H9 (cell line): ENCODE data around the gene SLC9A5. TPM values are rescaled to one million over a fixed set of nuclear protein-coding genes. Genes with fewer than 3 reads are reported as not detected.
A peak's percentile ranks its signal among the peaks of the same experiment; 100 is the strongest.

Experiments
- DNase-seq: peaks from one replicate; pipeline ENCODE4 v3.0.0-alpha.2; 2017
- H2AFZ ChIP-seq: one replicate; pipeline ENCODE4 v1.6.1; 2013; ENCODE audit warnings: mild to moderate bottlenecking, low read length, control low read depth, moderate library complexity
- H2AK5ac ChIP-seq: 2 replicates; pipeline ENCODE4 v1.6.1; 2013; ENCODE audit warnings: low read length, control low read depth, mixed read lengths; ENCODE audit not compliant: insufficient read length
- H2BK120ac ChIP-seq: one replicate; pipeline ENCODE4 v1.6.1; 2013; ENCODE audit warnings: low read depth, mild to moderate bottlenecking, low read length, control low read depth, inconsistent platforms; ENCODE audit not compliant: poor library complexity, severe bottlenecking
- H2BK12ac ChIP-seq: 2 replicates; pipeline ENCODE4 v1.6.1; 2013; ENCODE audit warnings: low read length, control low read depth, mixed read lengths, low read depth; ENCODE audit not compliant: insufficient read length
- H2BK15ac ChIP-seq: 2 replicates; pipeline ENCODE4 v1.6.1; 2013; ENCODE audit warnings: low read depth, low read length, control low read depth
- H2BK20ac ChIP-seq: one replicate; pipeline ENCODE4 v1.6.1; 2013; ENCODE audit warnings: low read depth, mild to moderate bottlenecking, low read length, control low read depth, inconsistent platforms; ENCODE audit not compliant: poor library complexity, severe bottlenecking
- H2BK5ac ChIP-seq: 2 replicates; pipeline ENCODE4 v1.6.1; 2013; ENCODE audit warnings: low read length, control low read depth, mixed read lengths; ENCODE audit not compliant: insufficient read length
- H3K14ac ChIP-seq: 2 replicates; pipeline ENCODE4 v1.6.1; 2013; ENCODE audit warnings: low read length, control low read depth; ENCODE audit not compliant: insufficient read depth
- H3K18ac ChIP-seq: 2 replicates; pipeline ENCODE4 v1.6.1; 2013; ENCODE audit warnings: low read depth, mild to moderate bottlenecking, mixed read lengths, low read length, control low read depth; ENCODE audit not compliant: insufficient read length
- H3K23ac ChIP-seq: 2 replicates; pipeline ENCODE4 v1.6.1; 2013; ENCODE audit warnings: low read length, control low read depth, mixed read lengths, low read depth; ENCODE audit not compliant: insufficient read length
- H3K23me2 ChIP-seq: 2 replicates; pipeline ENCODE4 v1.6.1; 2013; ENCODE audit warnings: low read depth, mild to moderate bottlenecking, mixed read lengths, low read length, control low read depth; ENCODE audit not compliant: insufficient read length, poor library complexity, severe bottlenecking
- H3K27ac ChIP-seq: 2 replicates; pipeline ENCODE4 v1.5.1; 2013; ENCODE audit warnings: low read length, control low read depth, mixed read lengths, low read depth; ENCODE audit not compliant: insufficient read length
- H3K27me3 ChIP-seq: 2 replicates; pipeline ENCODE4 v1.6.1; 2013; ENCODE audit warnings: low read length, control low read depth, inconsistent platforms; ENCODE audit not compliant: insufficient read depth
- H3K4ac ChIP-seq: 2 replicates; pipeline ENCODE4 v1.6.1; 2013; ENCODE audit warnings: low read depth, mild to moderate bottlenecking, control low read depth, inconsistent platforms, low read length, moderate library complexity
- H3K4me1 ChIP-seq: 2 replicates; pipeline ENCODE4 v1.6.1; 2013; ENCODE audit warnings: low read length, control low read depth, inconsistent platforms; ENCODE audit not compliant: insufficient read depth
- H3K4me2 ChIP-seq: 2 replicates; pipeline ENCODE4 v1.6.1; 2013; ENCODE audit warnings: low read length, control low read depth, mixed read lengths; ENCODE audit not compliant: insufficient read length, insufficient read depth
- H3K56ac ChIP-seq: 2 replicates; pipeline ENCODE4 v1.6.1; 2013; ENCODE audit warnings: low read depth, mild to moderate bottlenecking, mixed read lengths, low read length, control low read depth; ENCODE audit not compliant: insufficient read length
- H3K79me1 ChIP-seq: 2 replicates; pipeline ENCODE4 v1.6.1; 2013; ENCODE audit warnings: low read depth, mild to moderate bottlenecking, moderate library complexity, low read length, control low read depth, inconsistent platforms; ENCODE audit not compliant: insufficient read depth, poor library complexity, severe bottlenecking
- H3K79me2 ChIP-seq: 2 replicates; pipeline ENCODE4 v1.6.1; 2013; ENCODE audit warnings: low read length, control low read depth, inconsistent platforms; ENCODE audit not compliant: insufficient read depth
- H3K9ac ChIP-seq: 2 replicates; pipeline ENCODE4 v1.6.1; 2013; ENCODE audit warnings: low read length, control low read depth, mixed read lengths; ENCODE audit not compliant: insufficient read length; ENCODE audit errors: extremely low read depth
- H3K9me3 ChIP-seq: one replicate; pipeline ENCODE4 v1.6.1; 2013; ENCODE audit warnings: low read depth, low read length, inconsistent platforms; ENCODE audit not compliant: control insufficient read depth
- H3T11ph ChIP-seq: one replicate; pipeline ENCODE4 v1.6.1; 2013; ENCODE audit warnings: mild to moderate bottlenecking, low read length, control low read depth, inconsistent platforms
- H4K20me1 ChIP-seq: one replicate; pipeline ENCODE4 v1.6.1; 2013; ENCODE audit not compliant: control insufficient read depth, insufficient read length, insufficient read depth
- H4K5ac ChIP-seq: 2 replicates; pipeline ENCODE4 v1.6.1; 2013; ENCODE audit warnings: low read depth, mild to moderate bottlenecking, mixed read lengths, low read length, control low read depth; ENCODE audit not compliant: insufficient read length
- H4K8ac ChIP-seq: replicated peaks from 2 replicates; pipeline ENCODE4 v1.6.1; 2013; ENCODE audit warnings: low read length, control low read depth, mixed read lengths, low read depth; ENCODE audit not compliant: insufficient read length
- H4K91ac ChIP-seq: 2 replicates; pipeline ENCODE4 v1.6.1; 2013; ENCODE audit warnings: low read depth, mild to moderate bottlenecking, moderate library complexity, mixed read lengths, low read length, control low read depth; ENCODE audit not compliant: insufficient read length
- H3K27ac Mint-ChIP-seq, 3 experiments: 2 replicates in 2 of 3; 3 replicates in 1 of 3; pipeline ENCODE4 v1.8.0; 2020 to 2021; ENCODE audit warnings: mixed read lengths in 3 of 3, mild to moderate bottlenecking in 1 of 3, moderate library complexity in 1 of 3
- H3K27me3 Mint-ChIP-seq: 2 replicates; pipeline ENCODE4 v1.8.0; 2021; ENCODE audit warnings: low read depth, mild to moderate bottlenecking, moderate library complexity, mixed read lengths
- H3K36me3 Mint-ChIP-seq, 3 experiments: 2 replicates in 2 of 3; 3 replicates in 1 of 3; pipeline ENCODE4 v1.8.0; 2020 to 2021; ENCODE audit warnings: low read depth in 3 of 3, mixed read lengths in 3 of 3; ENCODE audit not compliant: insufficient read depth in 1 of 3
- H3K4me1 Mint-ChIP-seq, 2 experiments: 2 replicates each; pipeline ENCODE4 v1.8.0; 2020; ENCODE audit warnings: mixed read lengths in 2 of 2
- H3K4me3 Mint-ChIP-seq, 2 experiments: 2 replicates in 1 of 2; 3 replicates in 1 of 2; pipeline ENCODE4 v1.8.0; 2020 to 2021; ENCODE audit warnings: mild to moderate bottlenecking in 2 of 2, mixed read lengths in 2 of 2, moderate library complexity in 1 of 2
- H3K9me3 Mint-ChIP-seq, 2 experiments: 2 replicates in 1 of 2; 3 replicates in 1 of 2; pipeline ENCODE4 v1.8.0; 2020; ENCODE audit warnings: mild to moderate bottlenecking in 2 of 2, mixed read lengths in 2 of 2, moderate library complexity in 1 of 2
- WGBS: extraction: QIAGEN DNeasy Blood & Tissue Kit; methylation state at CpG from one replicate; pipeline ENCODE4 v1.1.7; 2013; ENCODE audit warnings: missing lambda C conversion rate, low lambda C conversion rate, mixed read lengths; ENCODE audit not compliant: insufficient read length; ENCODE audit errors: extremely low coverage; 5-methylcytosine and 5-hydroxymethylcytosine counted together
- long read RNA-seq: library from polyadenylated mRNA; unstranded; transcript quantifications from one replicate; pipeline ENCODE4 v2.0.0, GENCODE V29; 2020
- total RNA-seq: library from RNA; stranded (reverse); gene quantifications from 2 replicates; pipeline ENCODE4 v1.2.1, GENCODE V29; 2021
- TF ChIP-seq, protein P1 (sequence below): fragments of 200-600 bp; sonication (generic); conservative IDR thresholded peaks from 3 replicates; pipeline ENCODE4 v1.8.0; 2021; ENCODE audit warnings: antibody characterized with exemption, mild to moderate bottlenecking

SLC9A5 gene
- 7.5 and 9.1 TPM in 2 replicates for total RNA-seq
- long read RNA-seq, partial matches to known transcripts = 1 of 15 reads
- long read RNA-seq, other reads (novel, unspliced or antisense) = 10 of 15 reads

DNA sequence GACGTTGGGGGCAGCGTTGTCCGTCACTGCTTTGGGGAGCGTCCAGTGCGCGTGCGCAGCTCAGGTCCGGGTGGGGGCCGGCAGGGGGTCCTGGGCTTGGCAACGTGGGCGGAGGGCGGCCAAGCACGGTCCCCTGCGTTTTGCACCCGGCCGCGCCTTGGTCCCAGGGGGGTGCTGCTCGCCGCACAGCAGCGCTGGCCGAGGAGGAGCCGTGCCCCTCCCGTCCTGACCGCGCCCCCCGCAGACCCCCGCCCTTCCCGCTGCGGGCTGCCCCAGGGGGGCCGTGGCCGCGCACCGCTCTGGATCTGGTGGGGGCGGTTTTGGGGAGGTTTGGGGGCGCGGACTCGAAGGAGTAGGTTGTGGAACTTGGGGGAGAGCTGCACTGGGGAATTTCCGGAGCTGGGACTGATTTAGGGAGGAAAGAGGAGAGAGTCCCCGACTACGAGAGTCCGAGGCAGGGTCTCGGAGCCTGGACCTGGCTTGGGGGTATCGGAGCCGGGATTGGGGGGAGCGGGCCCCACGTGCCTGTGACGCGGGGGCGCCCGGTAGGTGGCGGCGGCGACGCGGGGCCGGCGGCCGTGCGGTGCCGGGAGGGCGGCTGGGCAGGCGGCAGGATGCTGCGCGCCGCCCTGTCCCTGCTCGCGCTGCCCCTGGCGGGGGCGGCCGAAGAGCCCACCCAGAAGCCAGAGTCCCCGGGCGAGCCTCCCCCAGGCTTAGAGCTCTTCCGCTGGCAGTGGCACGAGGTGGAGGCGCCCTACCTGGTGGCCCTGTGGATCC, at the start of gene SLC9A5:
SLC9A5 (plus strand) TSS at position 579 of the 777 bp plus-strand sequence; CDS start at position 615, 36 bp downstream.
- Histone ChIP-seq H4K20me1 (no peaks in the 10 kb centered on the region), H2BK15ac (no peak within 1 kb of the TSS), H4K91ac (no peak within 1 kb of the TSS), H2BK20ac (no peak within 1 kb of the TSS), H2BK5ac (no peak within 1 kb of the TSS), H3K4ac (no peak within 1 kb of the TSS), H3K4me1 (peaks cover 4% of the 10 kb centered on the region; the same call in 1 of the 2 replicates), H3K9me3 (no peaks in the 10 kb centered on the region), H3K4me2 (peak within 1 kb of the TSS; percentile 65), H3K23ac (no peak within 1 kb of the TSS), H4K5ac (no peak within 1 kb of the TSS), H3K18ac (no peak within 1 kb of the TSS), H2AK5ac (no peak within 1 kb of the TSS), H3K23me2 (peaks cover 31% of the 10 kb centered on the region), H2AFZ (no peak within 1 kb of the TSS), H3K79me1 (no peaks in the 10 kb centered on the region), H2BK120ac (no peak within 1 kb of the TSS), H3T11ph (no peak within 1 kb of the TSS), H2BK12ac (no peak within 1 kb of the TSS), H3K79me2 (no peaks in the 10 kb centered on the region; the same call in 1 of the 2 replicates), H3K56ac (no peak within 1 kb of the TSS), H3K27me3 (no peaks in the 10 kb centered on the region; the same call in 1 of the 2 replicates), H3K14ac (no peak within 1 kb of the TSS; the same call in 1 of the 2 replicates), H4K8ac (no peak within 1 kb of the TSS), H3K9ac (no peak within 1 kb of the TSS), H3K27ac (no peak within 1 kb of the TSS)
- peaks cover 32 to 39% of the 10 kb centered on the region in 2 experiments for H3K4me1 Mint-ChIP-seq
- TF ChIP-seq, protein P1, sequence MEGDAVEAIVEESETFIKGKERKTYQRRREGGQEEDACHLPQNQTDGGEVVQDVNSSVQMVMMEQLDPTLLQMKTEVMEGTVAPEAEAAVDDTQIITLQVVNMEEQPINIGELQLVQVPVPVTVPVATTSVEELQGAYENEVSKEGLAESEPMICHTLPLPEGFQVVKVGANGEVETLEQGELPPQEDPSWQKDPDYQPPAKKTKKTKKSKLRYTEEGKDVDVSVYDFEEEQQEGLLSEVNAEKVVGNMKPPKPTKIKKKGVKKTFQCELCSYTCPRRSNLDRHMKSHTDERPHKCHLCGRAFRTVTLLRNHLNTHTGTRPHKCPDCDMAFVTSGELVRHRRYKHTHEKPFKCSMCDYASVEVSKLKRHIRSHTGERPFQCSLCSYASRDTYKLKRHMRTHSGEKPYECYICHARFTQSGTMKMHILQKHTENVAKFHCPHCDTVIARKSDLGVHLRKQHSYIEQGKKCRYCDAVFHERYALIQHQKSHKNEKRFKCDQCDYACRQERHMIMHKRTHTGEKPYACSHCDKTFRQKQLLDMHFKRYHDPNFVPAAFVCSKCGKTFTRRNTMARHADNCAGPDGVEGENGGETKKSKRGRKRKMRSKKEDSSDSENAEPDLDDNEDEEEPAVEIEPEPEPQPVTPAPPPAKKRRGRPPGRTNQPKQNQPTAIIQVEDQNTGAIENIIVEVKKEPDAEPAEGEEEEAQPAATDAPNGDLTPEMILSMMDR = peak; percentile 20; the same call in 1 of the 3 replicates
- H3K27me3 Mint-ChIP-seq = peaks cover 24% of the 10 kb centered on the region
- H3K27ac Mint-ChIP-seq = peak within 1 kb of the TSS in 2 of 3 experiments; percentile 7 to 62; a peak in 2 of 7 replicates
- no peaks in the 10 kb centered on the region for H3K9me3 Mint-ChIP-seq
- peak; percentile 61 for DNase-seq
- WGBS = no CpG with 5 or more reads among the region's 75 CpGs
- H3K4me3 Mint-ChIP-seq = peak within 1 kb of the TSS; percentile 86 to 94
- H3K36me3 Mint-ChIP-seq = peaks cover 0 to 2% (median 0%) of the 10 kb centered on the region in 3 experiments; a peak in 2 of 7 replicates
